Activated effector memory CD4-positive, alpha-beta T cell treated with anti-CD3 and anti-CD28 coated beads, Interleukin-2, amount 50 U/mL, for 16 hours (primary cell): ENCODE measurements around the gene ERAS.
"Not testable (repeated sequence)": the region's sequence is repeated elsewhere in the genome, so short reads cannot be mapped to it uniquely, and the experiment has no call there.

ENCODE experiments used
- DNase-seq: peaks from one replicate; pipeline ENCODE4 v3.0.0-alpha.2; 2020

Gene ERAS

GRCh38 chrX:48800574-48801279 lies 25.6 kb upstream of the ERAS start:
- no peak for DNase-seq

- DNase-seq = peak; percentile 97
Measured at GRCh38 chrX:48801280-48802088, 24.8 kb upstream of the ERAS start, which contains the start of gene HDAC6. Gene HDAC6, plus strand, starts transcription at chrX:48802067. Its CDS starts 626 bp downstream, at chrX:48802693.

GRCh38 chrX:48802089-48802904 lies 24.0 kb upstream of the ERAS start:
- DNase-seq = peak; percentile 86

- no peak for DNase-seq
Measured at GRCh38 chrX:48802905-48803200, 23.5 kb upstream of the ERAS start.

GRCh38 chrX:48806081-48806480 lies 20.2 kb upstream of the ERAS start:
- no peak for DNase-seq

GRCh38 chrX:48813644-48814043 lies 12.7 kb upstream of the ERAS start:
- DNase-seq = no peak

GRCh38 chrX:48814722-48815121 lies 11.6 kb upstream of the ERAS start:
- DNase-seq = no peak

GRCh38 chrX:48815266-48815665 lies 11.0 kb upstream of the ERAS start:
- no peak for DNase-seq

GRCh38 chrX:48816014-48816810 lies 10.1 kb upstream of the ERAS start:
- no peak for DNase-seq

- no peak for DNase-seq
Measured at GRCh38 chrX:48818098-48818497, 8.2 kb upstream of the ERAS start.

GRCh38 chrX:48818866-48819265 lies 7.4 kb upstream of the ERAS start:
- no peak for DNase-seq

- not testable (repeated sequence) for DNase-seq
Measured at GRCh38 chrX:48819394-48819793, 6.9 kb upstream of the ERAS start.

- no peak for DNase-seq
Measured at GRCh38 chrX:48823053-48823452, 3.3 kb upstream of the ERAS start.

- no peak for DNase-seq
Measured at GRCh38 chrX:48824066-48824465, 2.2 kb upstream of the ERAS start.

- no peak for DNase-seq
Measured at GRCh38 chrX:48826876-48827653, 752 bp downstream of the ERAS start.

- DNase-seq = no peak
Measured at GRCh38 chrX:48827654-48827968, 1.3 kb downstream of the ERAS start.

GRCh38 chrX:48829016-48829735 lies 2.9 kb downstream of the ERAS start:
- no peak for DNase-seq

GRCh38 chrX:48831136-48831908 lies 5.0 kb downstream of the ERAS start:
- DNase-seq = no peak

GRCh38 chrX:48831909-48832291 lies 5.6 kb downstream of the ERAS start:
- no peak for DNase-seq

- DNase-seq = no peak
Measured at GRCh38 chrX:48833542-48834138, 7.3 kb downstream of the ERAS start.
